ENCODE data around the gene NKX6-1. TPM values are rescaled to one million over a fixed set of nuclear protein-coding genes. Genes with fewer than 3 reads are reported as not detected.
A peak's percentile ranks its signal among the peaks of the same experiment; 100 is the strongest.

The NKX6-1 gene
- not detected for total RNA-seq (2013)
- not detected for polyA plus RNA-seq
- polyA minus RNA-seq: 0.14 TPM in 1 of 2 replicates, not detected in the other
- total RNA-seq: 0 to 0.92 (median 0.10) reads per million in 11 experiments

GRCh38 chr4:84498935-84499623 is at the start of gene NKX6-1:
NKX6-1 (minus strand) TSS chr4:84499292; CDS start chr4:84498228, 1,064 bp downstream.
- Histone ChIP-seq H3K27ac (ENCODE audit: low read depth in 1 of 2, low read length in 2 of 2) (no peak within 1 kb of the TSS), H3K4me1 (ENCODE audit: control insufficient read depth in 1 of 2, insufficient read depth in 2 of 2, low read length in 2 of 2) (peaks cover 36 to 41% of the 10 kb centered on the region in 2 donors), H3K27me3 (ENCODE audit: control insufficient read depth in 2 of 2, insufficient read depth in 2 of 2, low read length in 2 of 2) (peaks cover 87 to 98% of the 10 kb centered on the region in 2 donors), H3K79me2 (ENCODE audit: insufficient read depth, low read length) (no peaks in the 10 kb centered on the region), H3K9ac (ENCODE audit: insufficient read depth, low read length, poor library complexity, severe bottlenecking) (no peak within 1 kb of the TSS), H3K9me3 (replicated peaks in 1 of 2; ENCODE audit: control insufficient read depth in 1 of 2, insufficient read depth in 1 of 2, low read length in 2 of 2) (peaks cover 23 to 77% of the 10 kb centered on the region in 2 donors), H4K20me1 (ENCODE audit: insufficient read depth, low read length) (no peaks in the 10 kb centered on the region), H3K4me3 (replicated peaks in 1 of 3; ENCODE audit: low read depth in 2 of 3, low read length in 3 of 3) (peak within 1 kb of the TSS; percentile 16 to 75 (median 21)), H2AFZ (ENCODE audit: insufficient read depth, low read depth, low read length, poor library complexity, severe bottlenecking) (peak within 1 kb of the TSS; percentile 68), H3K36me3 (replicated peaks in 1 of 2; ENCODE audit: control insufficient read depth in 1 of 2, insufficient read depth in 2 of 2, low read length in 2 of 2) (no peaks in the 10 kb centered on the region), H3K4me2 (replicated peaks; ENCODE audit: extremely low read depth, low read length, poor library complexity, severe bottlenecking) (peak within 1 kb of the TSS; percentile 77)
- Mint-ChIP-seq H3K27me3 (ENCODE audit: low read depth in 3 of 3) (peaks cover 93 to 99% (median 96%) of the 10 kb centered on the region in 3 donors), H3K4me1 (peaks cover 49% of the 10 kb centered on the region), H3K27ac (no peak within 1 kb of the TSS), H3K36me3 (peaks cover 12 to 34% of the 10 kb centered on the region in 2 donors), H3K4me3 (peak within 1 kb of the TSS; percentile 82 to 96), H3K9me3 (peaks cover 0 to 65% (median 57%) of the 10 kb centered on the region in 7 donors)
- DNase-seq: peak; percentile 39 to 50 (median 44)
- no peak for TF ChIP-seq CTCF (IDR thresholded peaks at IDR 0.05)
- intact Hi-C loops (cut with micrococcal nuclease): no loop called here
- under 1% methylated on average over 26 of the region's 47 CpGs for WGBS (ENCODE audit: insufficient coverage)

- no peak for DNase-seq
- Histone ChIP-seq H3K27me3 (ENCODE audit: control insufficient read depth in 2 of 2, insufficient read depth in 2 of 2, low read length in 2 of 2) (peaks cover 0 to 3% of the 10 kb centered on the region in 2 donors), H3K36me3 (replicated peaks in 1 of 2; ENCODE audit: control insufficient read depth in 1 of 2, insufficient read depth in 2 of 2, low read length in 2 of 2) (no peaks in the 10 kb centered on the region), H3K4me2 (replicated peaks; ENCODE audit: extremely low read depth, low read length, poor library complexity, severe bottlenecking) (no peak overlapping the region), H3K79me2 (ENCODE audit: insufficient read depth, low read length) (no peaks in the 10 kb centered on the region), H3K4me3 (replicated peaks in 1 of 3; ENCODE audit: low read depth in 2 of 3, low read length in 3 of 3) (no peak overlapping the region), H3K9ac (ENCODE audit: insufficient read depth, low read length, poor library complexity, severe bottlenecking) (no peak overlapping the region), H3K4me1 (ENCODE audit: control insufficient read depth in 1 of 2, insufficient read depth in 2 of 2, low read length in 2 of 2) (no peaks in the 10 kb centered on the region), H2AFZ (ENCODE audit: insufficient read depth, low read depth, low read length, poor library complexity, severe bottlenecking) (no peak overlapping the region), H3K27ac (ENCODE audit: low read depth in 1 of 2, low read length in 2 of 2) (no peak overlapping the region), H4K20me1 (ENCODE audit: insufficient read depth, low read length) (no peaks in the 10 kb centered on the region), H3K9me3 (replicated peaks in 1 of 2; ENCODE audit: control insufficient read depth in 1 of 2, insufficient read depth in 1 of 2, low read length in 2 of 2) (no peaks in the 10 kb centered on the region)
- peaks cover 6 to 22% (median 13%) of the 10 kb centered on the region in 3 donors for H3K27me3 Mint-ChIP-seq (ENCODE audit: low read depth in 3 of 3)
- H3K27ac Mint-ChIP-seq: no peak overlapping the region
- H3K9me3 Mint-ChIP-seq: peaks cover 0 to 15% (median 2%) of the 10 kb centered on the region in 7 donors
- TF ChIP-seq CTCF (IDR thresholded peaks at IDR 0.05): no peak
- intact Hi-C loops (cut with micrococcal nuclease): no loop called here
- WGBS (ENCODE audit: insufficient coverage): no CpG with 5 or more reads among the region's 3 CpGs
- no peaks in the 10 kb centered on the region for H3K4me1 Mint-ChIP-seq
- H3K4me3 Mint-ChIP-seq: no peak overlapping the region
- H3K36me3 Mint-ChIP-seq: no peaks in the 10 kb centered on the region
Measured at GRCh38 chr4:84547211-84547610, 48.1 kb upstream of the NKX6-1 start.
